CD4-positive, alpha-beta T cell (primary cell): ENCODE data around the gene ANGEL2. TPM values are rescaled to one million over a fixed set of nuclear protein-coding genes. Genes with fewer than 3 reads are reported as not detected.

Source experiments
- ATAC-seq: fragments of 200-7000 bp; cut with Tn5 transposase; one replicate; pipeline ENCODE4 v1.10.0; 2022; ENCODE audit warnings: mild to moderate bottlenecking; ENCODE audit not compliant: poor library complexity
- CTCF ChIA-PET: fragments of 350-600 bp; sonication (Branson Sonifier 250); formaldehyde crosslinking; loops from one replicate; lab custom pipeline; 2021; ENCODE audit warnings: antibody characterized with exemption, inconsistent platforms; lab: Charles Lee
- POLR2A ChIA-PET: fragments of 350-600 bp; sonication (Branson Sonifier 250); formaldehyde crosslinking; loops from one replicate; lab custom pipeline; 2021; ENCODE audit warnings: antibody characterized with exemption, inconsistent platforms; lab: Charles Lee
- DNase-seq, 14 experiments: peaks; one replicate each; pipeline ENCODE4 v3.0.0-alpha.2; 2013 to 2020; ENCODE audit warnings: mixed read lengths in 2 of 14
- H3K27ac ChIP-seq, 2 donors: one replicate each; pipeline versions ENCODE4 v1.5.1 to v1.7.0; 2013; ENCODE audit warnings: low read length in 2 of 2, low read depth in 1 of 2, mild to moderate bottlenecking in 1 of 2
- H3K27me3 ChIP-seq, 2 experiments: 1 replicate in 1 of 2; 2 replicates in 1 of 2; pipeline versions ENCODE4 v1.6.1 to v1.7.0; 2013; ENCODE audit warnings: low read length in 2 of 2, control low read depth in 1 of 2, mild to moderate bottlenecking in 1 of 2, moderate library complexity in 1 of 2; ENCODE audit not compliant: insufficient read depth in 2 of 2, control insufficient read depth in 1 of 2
- H3K36me3 ChIP-seq: one replicate; pipeline ENCODE4 v1.6.1; 2013; ENCODE audit warnings: low read length, control low read depth; ENCODE audit not compliant: insufficient read depth
- H3K4me1 ChIP-seq: one replicate; pipeline ENCODE4 v1.6.1; 2013; ENCODE audit warnings: low read length, control low read depth; ENCODE audit not compliant: insufficient read depth
- H3K4me3 ChIP-seq: one replicate; pipeline ENCODE4 v1.5.1; 2013; ENCODE audit warnings: mild to moderate bottlenecking, low read length, moderate library complexity
- H3K9me3 ChIP-seq, 2 experiments: 1 replicate in 1 of 2; 2 replicates in 1 of 2; pipeline versions ENCODE4 v1.6.1 to v1.7.0; 2013; ENCODE audit warnings: low read length in 2 of 2, mild to moderate bottlenecking in 2 of 2, control low read depth in 1 of 2, moderate library complexity in 1 of 2; ENCODE audit not compliant: control insufficient read depth in 1 of 2, insufficient read depth in 1 of 2
- H3K27ac Mint-ChIP-seq: one replicate; pipeline ENCODE4 v1.8.0; 2020; ENCODE audit warnings: mixed read lengths
- H3K27me3 Mint-ChIP-seq: one replicate; pipeline ENCODE4 v1.8.0; 2021; ENCODE audit warnings: mixed read lengths
- H3K36me3 Mint-ChIP-seq: one replicate; pipeline ENCODE4 v1.8.0; 2021; ENCODE audit warnings: low read depth, mixed read lengths
- H3K4me1 Mint-ChIP-seq: one replicate; pipeline ENCODE4 v1.8.0; 2021; ENCODE audit warnings: low read depth, mixed read lengths
- H3K4me3 Mint-ChIP-seq: one replicate; pipeline ENCODE4 v1.8.0; 2020; ENCODE audit warnings: mild to moderate bottlenecking, mixed read lengths
- H3K9me3 Mint-ChIP-seq: one replicate; pipeline ENCODE4 v1.8.0; 2020; ENCODE audit warnings: mixed read lengths
- intact Hi-C, 2 experiments: fragments of 100-400 bp; cut with DNase I in 1 of 2; cut with micrococcal nuclease in 1 of 2; formaldehyde crosslinking; loops; one replicate each; pipeline versions ENCODE4 v1.15.1 to v1.9.0; 2023 to 2025; cut with DNase I, micrococcal nuclease
- total RNA-seq, 174 experiments: library from RNA in 2 of 174; stranded (reverse) in 2 of 174; gene quantifications; one replicate each; pipeline ENCODE4 v1.2.3 and lab custom pipeline; 2021 to 2026
- TF ChIP-seq, protein P1 (sequence below): fragments of 200-600 bp; IDR thresholded peaks from one replicate; pipeline ENCODE4 v1.8.0; 2022; ENCODE audit warnings: antibody characterized with exemption, mild to moderate bottlenecking

Gene ANGEL2
- total RNA-seq, 2 experiments from 2014 or later, result 53.0 to 56.2 TPM

- Histone ChIP-seq H3K27ac (no peak overlapping the region), H3K27me3 (peaks cover 2 to 6% of the 10 kb centered on the region in 2 experiments), H3K4me3 (no peak overlapping the region), H3K4me1 (peaks cover 7% of the 10 kb centered on the region), H3K9me3 (no peaks in the 10 kb centered on the region), H3K36me3 (no peaks in the 10 kb centered on the region)
- Mint-ChIP-seq H3K27ac (no peak overlapping the region), H3K4me1 (no peaks in the 10 kb centered on the region), H3K4me3 (no peak overlapping the region), H3K9me3 (no peaks in the 10 kb centered on the region), H3K36me3 (no peaks in the 10 kb centered on the region), H3K27me3 (peaks cover 20% of the 10 kb centered on the region)
- ChIA-PET POLR2A (no interaction called here), CTCF (no interaction called here)
- intact Hi-C loops, result no loop called here
- ATAC-seq (no peak), DNase-seq (no peak)
- TF ChIP-seq, protein P1, sequence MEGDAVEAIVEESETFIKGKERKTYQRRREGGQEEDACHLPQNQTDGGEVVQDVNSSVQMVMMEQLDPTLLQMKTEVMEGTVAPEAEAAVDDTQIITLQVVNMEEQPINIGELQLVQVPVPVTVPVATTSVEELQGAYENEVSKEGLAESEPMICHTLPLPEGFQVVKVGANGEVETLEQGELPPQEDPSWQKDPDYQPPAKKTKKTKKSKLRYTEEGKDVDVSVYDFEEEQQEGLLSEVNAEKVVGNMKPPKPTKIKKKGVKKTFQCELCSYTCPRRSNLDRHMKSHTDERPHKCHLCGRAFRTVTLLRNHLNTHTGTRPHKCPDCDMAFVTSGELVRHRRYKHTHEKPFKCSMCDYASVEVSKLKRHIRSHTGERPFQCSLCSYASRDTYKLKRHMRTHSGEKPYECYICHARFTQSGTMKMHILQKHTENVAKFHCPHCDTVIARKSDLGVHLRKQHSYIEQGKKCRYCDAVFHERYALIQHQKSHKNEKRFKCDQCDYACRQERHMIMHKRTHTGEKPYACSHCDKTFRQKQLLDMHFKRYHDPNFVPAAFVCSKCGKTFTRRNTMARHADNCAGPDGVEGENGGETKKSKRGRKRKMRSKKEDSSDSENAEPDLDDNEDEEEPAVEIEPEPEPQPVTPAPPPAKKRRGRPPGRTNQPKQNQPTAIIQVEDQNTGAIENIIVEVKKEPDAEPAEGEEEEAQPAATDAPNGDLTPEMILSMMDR, result no peak
Measured at GRCh38 chr1:212945463-212946160, 70.1 kb downstream of the ANGEL2 start.

DNA sequence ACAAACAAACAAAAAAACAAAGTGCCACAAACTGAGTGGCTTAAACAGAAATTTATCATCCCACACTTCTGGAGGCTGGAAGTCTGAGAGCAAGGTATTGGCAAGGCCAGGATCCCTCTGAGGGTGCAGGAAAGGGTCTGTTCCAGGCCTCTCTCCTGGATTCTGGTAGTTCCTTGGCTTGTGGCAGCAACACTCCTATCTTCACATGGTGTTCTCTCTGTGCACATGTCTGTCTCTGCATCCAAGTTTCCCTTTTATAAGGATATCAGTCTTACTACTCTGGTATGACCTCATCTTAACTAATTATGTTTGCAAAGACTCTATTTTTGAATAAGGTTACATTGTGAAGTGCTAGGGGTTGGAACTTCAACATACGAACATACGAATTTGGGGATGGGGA lies 70.6 kb downstream of the ANGEL2 start:
- H3K36me3 Mint-ChIP-seq, result no peaks in the 10 kb centered on the region

DNA sequence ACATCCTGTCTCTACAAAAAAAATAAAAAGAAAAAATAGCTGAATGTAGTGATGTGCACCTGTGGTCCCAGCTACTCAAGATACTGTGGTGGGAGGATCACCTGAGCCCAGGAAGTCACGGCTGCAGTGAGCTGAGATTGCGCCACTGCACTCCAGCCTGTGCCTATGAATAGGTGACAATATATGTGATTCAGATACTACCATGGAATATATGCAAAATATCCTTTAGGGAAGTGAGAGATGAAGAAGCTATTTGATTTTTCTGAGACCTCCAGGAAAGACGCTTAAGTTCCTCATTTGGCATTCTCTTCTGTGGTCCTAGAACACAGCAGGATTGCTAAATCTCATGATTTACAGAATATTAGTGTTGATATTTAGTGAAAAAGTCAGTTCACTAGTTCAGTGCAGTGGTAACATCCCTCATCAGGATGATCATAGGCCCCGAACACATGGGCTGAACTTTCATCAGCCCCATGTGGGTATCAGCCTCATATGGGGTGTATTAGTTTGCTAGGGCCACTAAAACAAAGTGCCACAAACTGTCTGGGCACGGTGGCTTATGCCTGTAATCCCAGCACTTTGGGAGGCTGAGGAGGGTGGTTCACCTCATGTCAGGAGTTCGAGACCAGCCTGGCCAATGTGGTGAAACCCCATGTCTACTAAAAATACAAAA lies 71.3 kb downstream of the ANGEL2 start:
- no peak for ATAC-seq
- no peaks in the 10 kb centered on the region for H3K4me1 Mint-ChIP-seq
- Histone ChIP-seq H3K4me3 (no peak overlapping the region), H3K36me3 (no peaks in the 10 kb centered on the region), H3K27me3 (no peaks in the 10 kb centered on the region), H3K9me3 (no peaks in the 10 kb centered on the region), H3K4me1 (no peaks in the 10 kb centered on the region), H3K27ac (no peak overlapping the region)
- ChIA-PET CTCF (no interaction called here), POLR2A (no interaction called here)
- H3K36me3 Mint-ChIP-seq, result no peaks in the 10 kb centered on the region
- DNase-seq, result no peak
- no peak overlapping the region for H3K27ac Mint-ChIP-seq
- H3K9me3 Mint-ChIP-seq, result no peaks in the 10 kb centered on the region
- peaks cover 8% of the 10 kb centered on the region for H3K27me3 Mint-ChIP-seq
- intact Hi-C loops, result no loop called here
- H3K4me3 Mint-ChIP-seq, result no peak overlapping the region
- TF ChIP-seq, protein P1, result no peak

More for the DNA sequence above, 70.6 kb downstream of the ANGEL2 start:
- Mint-ChIP-seq H3K4me3 (no peak overlapping the region), H3K4me1 (no peaks in the 10 kb centered on the region), H3K27me3 (peaks cover 15% of the 10 kb centered on the region), H3K27ac (no peak overlapping the region), H3K9me3 (no peaks in the 10 kb centered on the region)
- Histone ChIP-seq H3K4me3 (no peak overlapping the region), H3K9me3 (no peaks in the 10 kb centered on the region), H3K4me1 (peaks cover 2% of the 10 kb centered on the region), H3K27ac (no peak overlapping the region), H3K27me3 (peaks cover 0 to 2% of the 10 kb centered on the region in 2 experiments), H3K36me3 (no peaks in the 10 kb centered on the region)
- ChIA-PET POLR2A (no interaction called here), CTCF (no interaction called here)
- ATAC-seq (no peak), DNase-seq (no peak)
- TF ChIP-seq, protein P1, result no peak
- intact Hi-C loops, result no loop called here
